Type B pancreatic cell (in vitro differentiated cells): ENCODE data around the gene AKAP10. TPM values are rescaled to one million over a fixed set of nuclear protein-coding genes. Genes with fewer than 3 reads are reported as not detected.

Source experiments
- DNase-seq: peaks from one replicate; pipeline ENCODE4 v3.0.0; 2021; ENCODE audit warnings: mixed read lengths; ENCODE audit not compliant: unreplicated experiment; ENCODE audit errors: extremely low spot score
- H3K27ac Mint-ChIP-seq: 2 replicates; pipeline ENCODE4 v1.8.0; 2021; ENCODE audit warnings: mild to moderate bottlenecking, mixed read lengths
- H3K27me3 Mint-ChIP-seq: 2 replicates; pipeline ENCODE4 v1.8.0; 2021; ENCODE audit warnings: mixed read lengths
- H3K36me3 Mint-ChIP-seq: 2 replicates; pipeline ENCODE4 v1.8.0; 2021; ENCODE audit warnings: mixed read lengths
- H3K4me1 Mint-ChIP-seq: one replicate; pipeline ENCODE4 v1.8.0; 2021; ENCODE audit warnings: mixed read lengths; ENCODE audit not compliant: unreplicated experiment
- H3K4me3 Mint-ChIP-seq: 2 replicates; pipeline ENCODE4 v1.8.0; 2021; ENCODE audit warnings: mild to moderate bottlenecking, mixed read lengths
- H3K9me3 Mint-ChIP-seq: 2 replicates; pipeline ENCODE4 v1.8.0; 2021; ENCODE audit warnings: mixed read lengths
- total RNA-seq: library from RNA; stranded (reverse); gene quantifications from 2 replicates; pipeline ENCODE4 v1.2.1, GENCODE V29; 2021; ENCODE audit warnings: low replicate concordance
- TF ChIP-seq, protein P1 (sequence below): fragments of 200-600 bp; sonication (generic); conservative IDR thresholded peaks from 2 replicates; pipeline ENCODE4 v1.5.0; 2021; ENCODE audit warnings: antibody characterized with exemption, mild to moderate bottlenecking

The AKAP10 gene
- total RNA-seq, 1 donor from 2014 or later = 30.3 TPM

DNA sequence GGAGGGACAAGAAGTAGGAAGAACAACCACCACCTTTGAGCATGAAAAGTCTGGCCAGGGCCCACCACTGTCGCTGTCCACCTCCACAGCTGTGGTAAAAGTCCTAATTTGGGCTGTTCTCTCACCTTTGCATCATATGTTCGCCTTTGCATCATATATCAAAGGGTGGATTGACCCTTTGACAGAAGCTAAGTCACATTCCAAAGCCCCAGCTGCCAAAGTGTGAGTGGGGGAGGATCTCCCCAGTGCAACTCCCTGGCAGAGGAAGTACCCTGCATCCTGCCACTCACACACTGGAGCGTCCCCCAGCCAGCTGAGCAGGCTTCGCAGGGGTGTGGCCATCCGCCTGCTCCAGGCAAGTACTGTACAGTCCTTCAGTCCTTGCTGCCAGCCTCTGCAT, 18.9 kb upstream of the AKAP10 start:
- TF ChIP-seq, protein P1, sequence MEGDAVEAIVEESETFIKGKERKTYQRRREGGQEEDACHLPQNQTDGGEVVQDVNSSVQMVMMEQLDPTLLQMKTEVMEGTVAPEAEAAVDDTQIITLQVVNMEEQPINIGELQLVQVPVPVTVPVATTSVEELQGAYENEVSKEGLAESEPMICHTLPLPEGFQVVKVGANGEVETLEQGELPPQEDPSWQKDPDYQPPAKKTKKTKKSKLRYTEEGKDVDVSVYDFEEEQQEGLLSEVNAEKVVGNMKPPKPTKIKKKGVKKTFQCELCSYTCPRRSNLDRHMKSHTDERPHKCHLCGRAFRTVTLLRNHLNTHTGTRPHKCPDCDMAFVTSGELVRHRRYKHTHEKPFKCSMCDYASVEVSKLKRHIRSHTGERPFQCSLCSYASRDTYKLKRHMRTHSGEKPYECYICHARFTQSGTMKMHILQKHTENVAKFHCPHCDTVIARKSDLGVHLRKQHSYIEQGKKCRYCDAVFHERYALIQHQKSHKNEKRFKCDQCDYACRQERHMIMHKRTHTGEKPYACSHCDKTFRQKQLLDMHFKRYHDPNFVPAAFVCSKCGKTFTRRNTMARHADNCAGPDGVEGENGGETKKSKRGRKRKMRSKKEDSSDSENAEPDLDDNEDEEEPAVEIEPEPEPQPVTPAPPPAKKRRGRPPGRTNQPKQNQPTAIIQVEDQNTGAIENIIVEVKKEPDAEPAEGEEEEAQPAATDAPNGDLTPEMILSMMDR = no peak
- Mint-ChIP-seq H3K27ac (no peak overlapping the region), H3K4me3 (no peak overlapping the region), H3K27me3 (peaks cover 10% of the 10 kb centered on the region), H3K9me3 (no peaks in the 10 kb centered on the region), H3K36me3 (no peaks in the 10 kb centered on the region), H3K4me1 (peaks cover 5% of the 10 kb centered on the region)
- DNase-seq = no peak

DNA sequence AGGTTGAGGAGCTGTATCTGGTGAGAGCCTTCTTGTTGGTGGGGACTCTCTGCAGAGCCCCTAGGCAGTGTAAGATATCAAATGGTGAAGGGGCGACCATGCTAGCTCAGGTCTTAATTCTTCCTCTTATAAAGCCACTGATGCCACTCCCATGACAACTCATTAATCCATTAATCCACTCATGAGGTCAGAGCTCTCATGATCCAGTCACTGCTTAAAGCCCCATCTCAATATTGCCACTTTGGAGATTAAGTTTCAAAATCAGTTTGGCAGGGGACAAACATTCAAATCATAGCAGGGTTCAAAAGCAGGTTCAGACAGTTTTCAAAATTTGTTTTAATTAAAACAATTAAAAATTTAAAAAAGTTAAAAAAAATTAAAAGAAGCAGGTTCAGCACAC, 18.5 kb upstream of the AKAP10 start:
- Mint-ChIP-seq H3K4me1 (peaks cover 5% of the 10 kb centered on the region), H3K36me3 (no peaks in the 10 kb centered on the region), H3K9me3 (no peaks in the 10 kb centered on the region), H3K27ac (no peak overlapping the region), H3K27me3 (peaks cover 10% of the 10 kb centered on the region), H3K4me3 (no peak overlapping the region)
- no peak for DNase-seq
- TF ChIP-seq, protein P1 = no peak

DNA sequence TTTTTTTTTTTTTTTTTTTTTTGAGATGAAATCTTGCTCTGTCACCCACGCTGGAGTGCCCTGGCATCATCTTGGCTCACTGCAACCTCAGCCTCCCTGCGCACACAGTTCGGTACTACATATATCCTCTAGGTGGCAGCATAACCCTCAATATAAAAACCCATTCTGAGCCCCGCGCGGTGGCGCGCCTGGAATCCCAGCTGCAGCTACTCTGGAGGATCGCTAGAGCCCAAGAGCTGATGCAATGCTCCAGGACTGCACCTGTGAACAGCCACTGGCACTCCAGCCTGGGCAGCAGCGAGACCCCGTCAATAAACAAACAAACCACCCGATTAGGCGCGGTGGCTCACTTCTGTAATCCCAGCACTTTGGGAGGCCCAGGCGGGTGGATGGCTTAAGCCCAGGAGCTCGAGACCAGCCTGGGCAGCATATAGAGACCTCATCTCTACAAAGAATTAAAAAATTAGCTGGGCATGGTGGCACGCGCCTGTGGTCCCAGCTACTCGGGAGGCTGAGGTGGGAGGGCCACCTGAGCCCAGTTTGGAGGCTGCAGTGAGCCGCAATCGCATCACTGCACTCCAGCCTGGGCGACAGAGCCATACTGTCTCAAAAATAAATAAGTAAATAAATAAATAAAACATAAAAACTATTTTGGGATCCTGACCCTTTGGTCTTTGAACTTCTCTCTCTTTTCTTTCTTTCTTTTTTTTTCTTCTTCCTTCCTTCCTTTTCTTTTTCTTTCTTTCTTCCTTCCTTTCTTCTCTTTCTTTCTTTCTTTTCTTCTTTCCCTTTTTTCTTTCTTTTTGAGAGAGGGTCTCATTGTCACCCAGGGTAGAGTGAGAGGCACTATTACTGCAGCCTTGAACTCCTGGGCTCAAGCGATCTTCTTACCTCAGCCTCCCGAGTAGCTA, 15.4 kb upstream of the AKAP10 start:
- peak; percentile 88 for DNase-seq
- Mint-ChIP-seq H3K36me3 (no peaks in the 10 kb centered on the region), H3K4me3 (peak overlapping the region; percentile 49), H3K9me3 (no peaks in the 10 kb centered on the region), H3K27me3 (peaks cover 10% of the 10 kb centered on the region), H3K27ac (peak overlapping the region; percentile 31), H3K4me1 (peaks cover 5% of the 10 kb centered on the region)
- TF ChIP-seq, protein P1 = peak; percentile 86

DNA sequence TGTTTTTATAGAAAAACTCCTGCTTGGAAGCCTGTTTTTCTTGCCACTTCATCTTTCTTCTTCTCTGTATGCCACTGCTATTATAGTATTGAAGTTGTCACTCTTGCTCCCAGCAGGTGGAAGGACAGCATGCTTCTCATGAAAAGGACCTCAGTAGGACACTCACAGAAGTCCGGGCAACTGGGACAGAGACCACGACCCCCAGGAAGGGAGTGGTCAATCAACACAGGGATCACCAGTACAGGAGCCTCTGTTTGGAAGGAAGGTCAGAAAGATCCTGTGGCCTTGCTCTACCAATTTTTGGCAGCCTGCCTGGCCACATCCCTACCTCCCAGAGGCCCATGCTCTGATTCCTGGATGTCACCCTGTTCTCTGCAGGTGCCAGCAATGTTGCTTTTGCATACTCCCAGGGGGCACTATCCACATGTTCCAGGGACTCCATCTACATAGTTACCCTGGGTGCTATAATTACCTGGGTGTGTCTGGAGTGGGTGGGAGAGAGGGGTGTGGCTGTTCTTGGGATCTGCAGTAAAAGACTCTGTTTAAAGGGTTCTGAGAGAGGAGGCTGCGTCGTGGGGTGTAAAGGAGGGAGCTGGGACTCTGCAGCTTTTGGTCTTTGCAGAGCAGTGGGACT, 13.7 kb upstream of the AKAP10 start:
- Mint-ChIP-seq H3K36me3 (no peaks in the 10 kb centered on the region), H3K4me3 (no peak overlapping the region), H3K4me1 (peaks cover 11% of the 10 kb centered on the region), H3K27ac (no peak overlapping the region), H3K27me3 (peaks cover 10% of the 10 kb centered on the region), H3K9me3 (peaks cover 4% of the 10 kb centered on the region)
- TF ChIP-seq, protein P1 = no peak
- no peak for DNase-seq

DNA sequence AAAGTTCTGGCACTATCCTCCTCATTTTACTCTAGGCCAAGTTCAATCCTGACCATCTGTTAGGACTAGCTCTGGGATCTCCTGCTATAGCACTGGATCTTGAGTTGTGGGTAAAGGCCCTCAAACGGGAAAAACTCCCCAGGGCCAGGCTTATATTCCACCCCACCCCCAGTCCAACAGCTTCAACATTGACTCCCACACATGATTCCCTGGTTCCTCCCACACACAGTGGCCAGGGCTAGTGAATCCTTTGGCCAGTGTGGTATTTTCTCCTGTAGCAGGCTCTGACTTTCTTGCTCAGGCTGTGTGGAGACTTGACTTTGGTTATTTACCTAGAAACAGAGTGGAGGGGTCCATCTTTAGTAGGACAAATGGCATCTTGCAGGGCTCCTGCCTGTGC, 10.3 kb upstream of the AKAP10 start:
- Mint-ChIP-seq H3K4me1 (peaks cover 10% of the 10 kb centered on the region), H3K27ac (peak overlapping the region; percentile 91), H3K9me3 (peaks cover 4% of the 10 kb centered on the region), H3K36me3 (no peaks in the 10 kb centered on the region), H3K4me3 (no peak overlapping the region), H3K27me3 (peaks cover 10% of the 10 kb centered on the region)
- DNase-seq = no peak
- TF ChIP-seq, protein P1 = no peak
